GM12874 (cell line): ENCODE results near the gene LUZP2.

Experiments used
- CTCF ChIP-seq: IDR thresholded peaks from 2 replicates; pipeline ENCODE4 v1.5.1; 2011; ENCODE audit warnings: low read depth, mild to moderate bottlenecking, control low read depth, low read length, moderate library complexity; ENCODE audit not compliant: insufficient read depth

LUZP2 gene

GRCh38 chr11:25057861-25058260 lies 561.0 kb downstream of the LUZP2 start:
- TF ChIP-seq CTCF = no peak

DNA sequence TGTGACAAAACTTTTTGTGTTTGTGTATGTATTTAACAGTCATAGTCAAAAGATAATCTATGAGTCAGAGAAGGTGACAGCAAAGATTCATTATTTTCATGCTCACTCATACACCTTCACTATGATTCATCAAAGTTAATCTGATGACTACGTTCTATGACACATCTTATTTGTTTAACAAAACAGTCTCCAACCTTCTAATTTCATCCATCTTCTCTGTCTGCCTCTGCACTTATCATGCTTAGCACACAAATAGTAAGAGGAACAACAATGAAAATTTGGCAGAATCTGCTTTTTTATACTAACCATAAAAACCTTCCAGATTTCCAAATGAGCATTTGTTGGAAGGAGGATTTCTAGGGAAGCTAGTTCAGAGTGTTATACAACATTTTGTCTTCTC lies 568.9 kb downstream of the LUZP2 start:
- no peak for TF ChIP-seq CTCF

- TF ChIP-seq CTCF = no peak
Observed at GRCh38 chr11:25066706-25067105, 569.9 kb downstream of the LUZP2 start.

DNA sequence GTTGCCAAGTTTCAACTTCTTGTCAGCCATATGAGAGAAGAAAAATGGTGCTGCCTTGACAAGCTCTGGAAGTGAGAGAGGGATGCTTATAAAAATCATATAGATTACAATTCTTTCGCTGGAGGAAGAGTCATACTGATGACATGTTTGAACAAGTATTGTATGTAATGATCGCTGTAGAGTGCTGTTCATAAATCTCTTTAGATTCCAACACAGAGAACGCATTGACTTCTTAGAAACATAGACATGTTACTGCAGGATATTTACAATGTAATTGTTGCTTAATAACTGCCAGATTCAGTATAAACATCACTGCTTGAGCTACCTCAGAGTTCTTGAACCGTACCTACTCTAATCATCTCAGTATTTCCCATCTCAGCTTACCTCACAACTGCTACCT lies 571.6 kb downstream of the LUZP2 start:
- TF ChIP-seq CTCF = no peak

DNA sequence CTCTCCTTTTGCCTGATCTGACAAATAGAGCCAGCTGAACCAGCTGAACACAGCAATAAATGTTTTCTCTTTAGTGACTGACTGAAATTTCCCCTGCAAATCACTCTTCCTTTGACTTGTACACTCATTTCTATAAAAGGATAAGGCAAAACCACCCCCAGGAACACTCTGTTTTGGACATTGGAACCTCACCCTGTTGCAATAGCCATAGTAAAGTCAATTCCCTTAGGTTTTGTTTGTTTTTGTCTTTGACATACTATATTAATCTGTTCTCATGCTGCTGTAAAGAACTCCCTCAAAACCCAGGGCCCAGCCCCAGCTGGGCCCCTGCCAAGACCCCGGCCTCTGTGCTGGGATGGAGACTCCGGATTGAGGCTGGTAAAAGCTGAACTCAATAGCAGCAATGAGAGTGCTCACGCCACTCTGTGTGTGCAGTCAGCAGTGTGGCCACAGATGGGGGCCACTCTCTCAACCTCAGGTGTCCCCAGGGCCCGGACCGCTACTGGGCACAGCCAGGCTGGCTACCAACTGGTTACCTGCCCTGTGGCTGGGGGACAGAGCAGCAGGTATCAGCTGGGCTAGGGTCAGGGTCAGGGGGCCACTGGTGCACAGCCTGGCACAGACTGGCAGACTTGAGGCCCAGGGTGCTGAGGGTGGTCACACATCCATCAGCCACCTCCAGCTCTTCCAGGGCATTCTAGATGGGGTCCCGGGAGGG lies 597.4 kb downstream of the LUZP2 start:
- TF ChIP-seq CTCF = no peak

DNA sequence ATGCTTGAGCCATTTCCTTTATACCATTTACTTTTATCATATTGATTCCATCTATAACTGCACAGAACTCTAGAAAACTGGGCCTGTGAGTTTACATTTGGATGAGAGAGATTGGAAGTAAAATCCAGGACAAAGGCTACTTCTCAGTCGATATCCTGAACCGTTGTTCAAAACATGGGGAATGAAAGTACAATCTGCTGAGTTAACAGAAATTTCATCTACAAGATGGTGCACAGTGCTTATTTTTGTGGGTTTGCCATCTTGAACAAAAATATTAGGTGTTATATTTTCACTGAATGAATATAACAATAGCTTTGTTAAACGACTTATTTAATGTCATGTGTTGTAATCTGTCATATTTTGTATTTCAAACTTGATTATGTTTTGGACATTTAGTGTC lies 622.6 kb downstream of the LUZP2 start:
- no peak for TF ChIP-seq CTCF
